HG03558 (cell line): ENCODE measurements around the gene GAS2L2.

ENCODE experiments used
- ATAC-seq: cut with Tn5 transposase; IDR thresholded peaks from one replicate; pipeline ENCODE4 v1.9.1; 2021; ENCODE audit warnings: moderate number of reproducible peaks; ENCODE audit not compliant: unreplicated experiment; ENCODE audit errors: extremely low read depth

Gene GAS2L2

DNA sequence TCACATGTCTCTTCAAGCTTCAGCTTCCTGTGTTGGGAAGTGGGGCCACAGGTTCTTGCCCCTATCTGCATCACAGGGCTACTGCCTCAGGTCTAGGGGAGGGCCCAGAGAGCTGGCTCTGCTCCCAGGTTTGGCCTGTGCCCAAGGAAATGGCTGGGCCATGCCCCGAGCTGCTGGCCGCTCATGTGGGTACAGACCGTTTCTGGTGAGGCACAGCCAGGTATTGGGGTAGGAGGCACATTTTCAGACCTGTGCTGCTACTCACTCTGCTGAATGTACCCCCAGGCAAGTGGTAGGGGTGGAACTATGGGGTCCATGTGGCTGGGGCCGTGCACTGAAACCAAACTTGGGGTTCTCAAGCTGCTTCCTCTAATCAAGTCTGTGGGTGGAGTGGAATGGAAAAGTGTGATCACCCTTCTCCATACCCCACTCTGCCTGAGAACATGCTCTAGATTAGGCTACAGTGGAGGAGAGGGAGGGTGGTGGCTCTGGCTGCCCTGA is 4.6 kb downstream of the GAS2L2 start:
- no peak for ATAC-seq

DNA sequence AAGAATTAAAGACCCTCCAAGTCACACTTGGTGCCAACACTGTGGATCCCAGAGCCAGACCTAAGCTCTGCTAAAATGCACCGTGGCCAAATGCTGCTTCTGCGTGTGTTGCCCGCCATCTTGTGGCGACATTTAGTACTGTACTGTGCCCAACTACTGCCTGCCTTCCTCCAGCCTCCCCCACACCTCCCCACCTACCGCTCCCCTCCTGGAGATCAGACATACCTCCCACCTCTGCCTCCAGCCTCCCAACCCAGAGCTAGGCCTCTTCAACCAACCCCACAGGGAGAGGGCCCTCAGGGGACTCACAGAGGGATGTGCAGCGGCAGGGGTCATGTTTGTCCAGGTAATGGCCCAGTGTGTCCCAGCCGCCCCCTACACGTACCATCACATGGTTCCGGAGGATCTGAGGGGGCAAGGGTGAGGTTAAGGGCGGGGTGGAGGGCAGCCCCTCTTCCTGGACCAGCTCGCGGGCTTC is 5.5 kb downstream of the GAS2L2 start:
- no peak for ATAC-seq

DNA sequence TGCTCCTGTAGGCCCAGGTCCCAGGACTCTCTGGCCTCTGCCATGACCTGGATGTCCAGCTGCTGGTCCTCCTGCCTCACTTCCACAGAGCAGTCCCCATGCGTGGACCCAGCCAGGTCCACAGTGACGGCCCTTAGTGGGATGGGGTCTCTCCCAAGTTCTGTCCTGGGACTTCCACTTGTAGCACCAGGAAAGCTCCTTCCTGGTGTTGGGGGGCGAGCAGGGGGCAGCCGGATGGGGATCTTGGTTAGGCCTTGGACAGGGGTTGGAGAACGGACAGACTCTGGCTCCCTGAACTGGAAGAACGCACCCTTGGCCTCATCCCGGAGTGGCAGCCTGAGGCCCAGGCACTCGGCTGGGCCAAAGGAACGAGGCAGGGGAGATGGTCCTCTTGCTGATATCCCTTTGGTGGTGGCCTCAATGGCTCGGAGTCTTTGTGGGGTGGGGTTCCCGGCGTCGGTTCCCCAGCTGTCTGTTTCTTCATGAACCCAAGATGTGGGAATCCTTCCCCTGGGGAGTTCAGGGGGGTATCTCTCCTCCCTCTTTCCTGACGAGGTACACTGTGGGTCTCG is 7.2 kb downstream of the GAS2L2 start:
- ATAC-seq = no peak

DNA sequence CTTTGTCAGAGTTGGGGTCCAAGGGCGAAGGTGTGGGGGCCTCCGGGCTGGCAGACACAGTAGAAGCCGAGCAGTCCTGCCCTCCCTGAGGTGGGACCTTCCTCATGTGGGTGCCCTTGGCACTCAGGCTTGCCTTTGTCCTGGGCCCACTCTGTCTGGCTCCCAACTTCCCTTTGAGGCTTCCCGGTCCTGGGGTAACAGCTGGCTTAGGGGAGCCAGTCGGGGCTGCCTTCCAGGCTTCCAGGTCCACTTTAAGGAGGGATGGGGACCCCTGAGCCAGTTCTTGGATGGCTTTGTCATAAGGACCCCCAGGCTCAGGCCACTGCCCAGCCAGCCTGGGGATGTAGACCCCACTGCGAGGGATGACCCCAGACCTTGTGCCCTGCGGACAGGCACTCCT is 7.8 kb downstream of the GAS2L2 start:
- no peak for ATAC-seq

DNA sequence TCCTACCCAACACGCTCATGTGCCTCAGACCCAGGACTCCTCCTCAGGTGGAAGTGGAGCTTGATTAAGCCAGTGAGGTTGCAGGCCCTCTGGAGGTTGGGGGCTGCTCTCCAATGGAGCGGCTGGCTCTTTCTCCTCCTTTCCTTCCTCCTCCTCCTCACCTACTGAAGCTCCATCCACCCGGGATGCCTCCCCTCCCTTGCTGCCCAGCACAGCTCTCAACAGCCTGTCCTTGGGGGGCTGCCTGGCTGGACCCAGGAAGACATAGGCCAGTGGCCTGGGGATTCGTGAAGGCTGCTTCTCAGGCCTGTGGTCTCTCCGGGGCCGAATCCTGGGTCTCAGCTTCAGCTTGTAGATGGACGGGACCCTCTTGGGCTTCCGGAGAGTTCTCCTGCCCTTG is 8.2 kb downstream of the GAS2L2 start:
- no peak for ATAC-seq

DNA sequence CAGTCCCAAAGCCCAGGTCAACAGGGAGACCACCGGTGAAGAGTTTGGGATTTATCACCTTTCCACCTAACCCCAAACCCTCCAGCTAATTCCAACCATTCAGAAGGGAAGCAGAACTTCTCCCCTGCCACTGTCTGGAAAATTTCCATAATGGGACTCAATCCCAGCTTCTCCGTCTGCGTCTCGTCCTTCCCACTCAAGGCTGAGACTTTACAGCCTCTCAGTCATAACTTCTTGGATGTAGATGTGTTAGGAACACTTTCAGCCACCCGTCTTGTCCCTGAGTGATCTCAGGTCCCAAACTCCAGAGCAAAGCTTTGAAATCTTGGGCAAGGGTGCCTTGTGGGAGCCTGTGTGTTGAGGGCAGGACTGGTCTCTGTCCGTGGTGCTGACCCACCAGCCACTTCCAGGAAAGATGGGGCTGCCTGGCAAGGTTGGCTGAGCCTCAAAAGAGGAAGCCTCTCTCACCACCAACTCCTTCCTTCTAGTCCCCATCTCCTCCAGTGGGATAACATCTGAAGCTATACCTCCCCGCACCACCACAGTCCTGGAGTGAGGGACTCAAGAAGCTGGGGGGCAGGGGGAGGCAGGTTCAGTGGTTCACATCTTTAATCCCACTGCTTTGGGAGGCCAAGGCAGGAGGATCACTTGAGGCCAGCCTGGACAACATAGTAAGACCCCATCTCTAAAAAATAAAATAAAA is 9.3 kb downstream of the GAS2L2 start:
- ATAC-seq = no peak

DNA sequence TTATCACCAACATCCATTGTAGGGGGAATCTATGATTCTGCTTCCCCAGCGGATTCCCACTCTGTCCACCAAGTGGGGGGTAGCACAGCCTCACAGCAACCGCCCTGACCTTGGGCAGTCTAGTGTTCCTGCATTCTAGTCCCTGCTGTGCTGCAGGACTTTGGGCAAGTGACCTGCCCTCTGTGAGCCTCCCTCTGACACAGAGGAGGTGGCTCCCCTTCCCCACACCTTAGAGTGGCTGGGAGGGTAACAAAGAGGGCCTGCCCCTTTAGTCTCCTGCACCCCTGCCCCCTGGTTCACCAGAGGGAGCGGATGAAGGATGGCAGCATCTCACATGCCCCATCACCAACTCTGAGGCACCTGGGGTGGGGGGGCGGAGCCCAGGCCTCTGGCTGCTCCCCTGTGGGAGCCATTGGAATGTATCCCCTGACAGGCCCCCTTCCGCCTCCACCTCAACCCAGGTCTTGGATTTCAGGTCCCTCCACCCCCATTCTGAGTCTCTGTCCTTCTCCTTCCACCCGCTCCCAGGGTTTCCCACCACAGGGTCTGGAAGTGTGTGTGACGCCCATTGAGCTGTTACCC is 10.1 kb downstream of the GAS2L2 start:
- no peak for ATAC-seq

DNA sequence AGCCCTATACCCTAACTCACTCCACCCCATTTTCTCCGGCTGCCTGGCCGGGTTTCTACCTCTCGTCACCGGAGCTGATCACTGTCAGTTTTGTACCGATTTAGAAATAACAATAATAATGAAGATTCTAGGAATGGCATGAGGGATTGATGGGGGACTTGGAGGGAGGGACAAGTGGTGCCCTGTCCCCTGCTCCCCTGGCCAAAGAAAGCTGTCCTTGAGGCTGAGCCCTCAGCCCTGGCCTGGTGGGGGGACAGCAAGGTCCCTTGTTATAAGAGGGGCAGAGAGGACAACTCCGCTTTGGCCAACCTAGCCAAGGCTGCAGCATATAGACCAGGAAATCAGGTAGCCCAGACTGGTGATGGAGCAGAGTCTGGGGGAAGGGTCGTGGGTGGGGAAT is 10.5 kb downstream of the GAS2L2 start:
- no peak for ATAC-seq

DNA sequence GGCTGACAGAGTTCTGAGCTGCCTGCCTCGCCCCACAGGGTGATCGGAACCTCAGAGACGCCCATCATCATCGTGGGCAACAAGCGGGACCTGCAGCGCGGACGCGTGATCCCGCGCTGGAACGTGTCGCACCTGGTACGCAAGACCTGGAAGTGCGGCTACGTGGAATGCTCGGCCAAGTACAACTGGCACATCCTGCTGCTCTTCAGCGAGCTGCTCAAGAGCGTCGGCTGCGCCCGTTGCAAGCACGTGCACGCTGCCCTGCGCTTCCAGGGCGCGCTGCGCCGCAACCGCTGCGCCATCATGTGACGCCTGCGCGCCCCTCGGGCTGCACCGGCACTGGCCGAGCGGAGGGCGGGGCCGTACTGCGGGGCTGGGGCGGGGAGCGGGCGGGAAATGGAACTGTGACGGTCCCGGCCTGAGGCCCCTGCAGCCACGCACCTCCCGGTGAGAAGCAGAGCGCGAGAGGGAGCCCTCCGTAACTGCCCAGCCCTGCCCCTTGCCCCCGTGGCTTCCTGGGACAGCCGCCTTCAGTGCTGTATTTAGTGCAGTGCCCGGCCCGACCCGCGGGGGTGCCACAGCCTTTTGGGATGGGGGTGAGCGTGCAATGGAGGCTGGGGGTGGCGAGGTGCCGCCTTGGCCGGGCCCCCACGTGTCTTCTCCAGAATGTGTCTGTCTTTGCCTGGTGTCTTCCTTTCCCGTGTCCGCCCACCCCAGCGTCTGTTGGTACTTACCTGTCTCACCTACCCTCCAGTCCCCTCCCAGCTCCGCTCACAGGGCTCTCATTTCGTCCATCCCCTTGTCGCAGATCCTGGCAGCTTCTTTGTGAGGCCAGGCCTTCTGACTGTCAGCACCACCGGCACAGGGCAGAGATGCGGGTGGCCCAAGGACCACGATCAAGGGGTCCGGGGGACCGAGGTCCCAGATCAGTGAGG is 11.8 kb downstream of the GAS2L2 start:
- no peak for ATAC-seq

DNA sequence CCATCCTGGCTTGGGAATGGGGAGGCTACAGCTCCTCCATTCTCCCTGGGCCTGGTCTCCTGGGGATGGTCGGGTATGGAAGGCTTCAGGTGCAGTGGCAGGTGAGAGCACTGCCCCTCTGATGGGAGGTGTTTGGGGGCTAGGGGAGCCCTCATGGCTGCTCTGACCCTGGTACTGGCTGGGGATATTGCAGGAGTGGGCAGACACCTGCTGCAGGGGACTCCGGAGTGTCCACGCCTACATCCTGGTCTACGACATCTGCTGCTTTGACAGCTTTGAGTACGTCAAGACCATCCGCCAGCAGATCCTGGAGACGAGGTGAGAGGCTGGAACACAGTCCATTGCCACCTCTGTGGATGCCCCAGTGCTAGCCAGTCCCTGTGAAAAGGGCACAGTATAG is 12.8 kb downstream of the GAS2L2 start:
- no peak for ATAC-seq

DNA sequence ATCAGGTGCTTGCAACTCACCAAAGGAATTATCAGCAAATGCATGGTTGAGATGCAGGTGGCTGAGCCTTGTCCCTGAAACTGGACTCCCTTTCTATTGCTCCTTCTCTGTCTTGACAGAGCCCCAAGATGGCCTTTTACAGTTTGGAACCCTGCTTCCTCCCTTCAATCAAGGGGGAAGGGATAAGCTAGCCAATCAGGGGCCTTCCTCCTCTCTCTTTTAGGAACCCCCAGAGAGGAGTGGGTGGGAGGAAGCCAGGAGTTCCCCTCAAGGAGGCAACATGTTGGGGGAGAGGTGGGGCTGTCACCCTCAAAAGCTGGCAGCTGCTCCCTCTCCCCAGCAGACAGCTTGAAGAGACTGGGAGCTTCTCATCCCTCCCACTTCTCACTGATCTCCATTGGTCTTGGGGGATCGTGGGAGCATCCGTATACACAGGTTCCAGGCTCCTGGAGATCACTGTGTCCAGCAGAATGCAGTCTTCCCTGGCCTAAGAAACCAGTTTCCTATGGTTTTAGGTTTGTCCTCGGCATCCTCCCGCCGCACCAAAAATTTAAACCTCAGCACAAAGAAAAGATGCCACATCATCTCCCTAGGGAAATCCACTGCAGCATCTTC is 14.4 kb downstream of the GAS2L2 start:
- no peak for ATAC-seq

DNA sequence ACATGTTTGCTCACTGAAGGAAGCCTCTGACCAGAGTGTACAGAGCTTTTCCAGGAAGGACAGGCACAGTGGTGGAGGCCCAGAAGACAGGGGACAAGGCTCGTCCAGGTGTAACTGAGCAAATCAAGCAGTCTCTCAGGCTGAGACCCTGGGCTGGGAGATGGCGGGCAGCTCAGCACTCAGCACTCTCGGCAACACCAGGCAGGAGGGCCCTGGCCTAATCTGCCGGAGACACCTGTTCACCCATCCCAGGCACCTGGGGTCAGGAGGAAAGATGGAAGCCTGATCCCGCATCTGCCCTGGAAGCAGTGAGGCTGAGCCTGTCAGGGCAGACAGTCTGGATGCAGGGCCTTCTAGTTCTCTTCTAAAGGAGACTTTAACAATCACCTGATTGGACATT is 16.8 kb downstream of the GAS2L2 start:
- ATAC-seq = no peak

DNA sequence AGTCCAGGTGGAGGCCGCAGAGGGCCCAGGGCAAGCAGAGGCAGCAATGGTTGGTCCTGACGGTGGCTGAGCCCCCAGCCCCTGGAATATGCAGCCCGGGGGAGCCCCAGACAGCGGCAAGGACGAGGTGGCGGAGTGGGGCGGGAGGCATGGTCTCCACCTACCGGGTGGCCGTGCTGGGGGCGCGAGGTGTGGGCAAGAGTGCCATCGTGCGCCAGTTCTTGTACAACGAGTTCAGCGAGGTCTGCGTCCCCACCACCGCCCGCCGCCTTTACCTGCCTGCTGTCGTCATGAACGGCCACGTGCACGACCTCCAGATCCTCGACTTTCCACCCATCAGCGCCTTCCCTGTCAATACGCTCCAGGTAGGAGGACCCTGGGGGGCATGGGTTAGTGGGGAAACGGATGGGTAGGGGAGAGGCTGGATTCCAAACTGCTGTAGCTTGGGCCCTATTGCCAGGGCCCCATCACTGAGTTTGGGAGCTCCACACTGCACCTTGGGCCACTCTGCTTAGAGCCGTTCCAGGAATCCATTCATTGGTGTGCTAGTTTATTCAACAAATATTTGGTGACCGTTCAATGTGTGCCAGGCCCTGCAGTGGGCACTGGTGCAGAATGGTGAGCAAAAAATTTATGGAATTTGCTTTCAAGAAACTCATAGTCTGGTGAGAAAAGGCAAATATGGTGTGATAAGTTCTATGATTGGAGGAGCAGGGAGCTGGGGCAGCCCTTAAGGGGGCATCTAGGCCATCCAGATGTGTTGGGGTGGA is 17.8 kb downstream of the GAS2L2 start:
- no peak for ATAC-seq

DNA sequence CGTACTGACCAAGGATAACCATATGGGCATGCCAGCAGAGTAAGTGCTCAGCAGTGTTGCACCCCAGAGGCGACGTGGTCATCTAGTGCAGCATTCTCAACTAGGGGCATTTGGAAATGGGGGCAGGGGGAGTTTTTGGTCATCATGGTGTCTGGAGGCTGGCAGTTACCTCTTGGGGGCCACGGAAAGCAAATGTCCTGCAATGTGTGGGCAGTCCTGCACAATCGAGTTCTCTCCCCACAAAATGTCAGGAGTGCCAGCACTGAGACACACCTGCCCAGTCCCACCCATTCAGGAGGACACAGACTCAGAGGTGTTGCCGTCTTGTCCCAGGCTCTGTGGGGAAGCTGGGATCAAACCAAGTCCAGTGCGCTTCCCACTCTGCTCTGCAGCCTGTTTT is 18.6 kb downstream of the GAS2L2 start:
- no peak for ATAC-seq

DNA sequence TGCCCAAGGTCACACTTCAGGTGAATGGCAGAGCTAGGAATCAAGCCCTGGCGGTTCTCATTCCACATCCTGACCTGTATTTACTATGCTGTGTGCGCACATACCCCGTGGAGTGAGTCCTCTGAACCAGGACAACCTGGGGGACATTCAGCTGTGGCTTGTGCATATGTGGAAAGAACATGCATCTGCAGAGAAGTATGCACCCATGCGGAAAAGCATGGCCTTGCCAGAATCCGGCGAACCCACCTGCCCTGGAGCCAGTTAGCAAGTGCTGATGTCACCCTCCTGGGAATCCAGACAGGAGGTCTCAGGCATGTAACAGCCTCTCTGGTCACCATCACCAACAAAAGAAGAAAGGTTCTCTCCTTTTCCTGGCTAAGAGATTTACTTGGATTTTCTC is 19.7 kb downstream of the GAS2L2 start:
- no peak for ATAC-seq

DNA sequence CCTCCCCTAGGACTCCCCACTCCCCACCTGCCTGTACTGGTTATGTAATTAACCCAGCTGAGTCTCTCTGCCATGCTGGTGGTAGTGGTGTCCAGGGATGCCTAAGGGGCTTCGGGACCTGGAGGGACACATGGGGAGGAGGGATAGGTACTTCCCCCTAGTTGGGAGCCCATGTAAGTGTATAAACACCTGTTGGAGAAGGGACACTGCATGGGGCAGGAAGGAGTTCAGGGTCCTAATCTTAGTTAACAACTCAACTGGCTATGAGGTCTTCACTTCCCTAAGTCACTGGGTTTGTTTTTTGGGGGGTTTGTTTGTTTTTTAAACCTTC is 20.3 kb downstream of the GAS2L2 start:
- no peak for ATAC-seq

DNA sequence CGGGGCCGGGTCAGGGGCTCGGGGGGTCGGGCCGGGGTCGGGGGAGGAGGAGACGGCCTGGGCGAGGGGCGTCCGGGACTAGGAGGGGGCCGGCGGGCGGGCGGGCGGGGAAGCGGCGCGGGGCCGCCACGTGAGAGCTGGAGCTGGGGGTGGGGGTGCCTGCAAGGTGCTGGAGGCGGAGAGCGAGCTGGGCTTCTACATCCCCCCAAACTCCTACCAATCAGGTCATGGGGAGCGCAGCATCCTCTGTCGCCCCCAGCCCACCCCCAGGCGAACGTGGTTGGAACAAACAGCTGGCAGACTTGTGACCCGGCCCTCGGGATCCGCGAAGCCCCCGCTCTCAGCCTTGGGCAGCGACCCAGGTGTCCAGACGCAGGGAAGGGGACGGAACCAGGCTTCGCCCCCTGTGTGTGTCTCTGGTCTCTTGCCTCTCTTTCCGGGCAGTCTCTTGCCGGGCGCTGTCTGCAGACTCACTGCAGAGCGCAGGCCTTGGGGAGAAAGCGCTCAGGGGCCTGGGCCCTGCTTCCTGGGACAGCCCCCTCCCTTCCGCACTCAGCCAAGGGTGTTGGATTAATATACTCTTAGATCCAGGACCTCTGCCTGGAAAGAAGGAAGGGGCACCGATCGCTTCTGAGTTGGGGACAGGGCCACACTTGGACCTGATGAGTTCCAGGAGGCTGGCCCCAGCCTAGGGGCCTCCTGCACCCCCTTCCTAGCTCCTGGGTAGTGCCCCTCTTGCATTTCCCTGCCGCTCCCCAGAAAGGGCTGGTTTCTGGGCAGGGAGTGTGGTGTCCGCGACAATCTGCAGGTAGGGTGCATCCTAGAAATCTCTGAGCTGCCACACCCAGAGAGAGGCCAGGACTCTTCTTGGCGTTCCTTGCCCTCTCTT is 20.9 kb downstream of the GAS2L2 start:
- ATAC-seq = no peak

DNA sequence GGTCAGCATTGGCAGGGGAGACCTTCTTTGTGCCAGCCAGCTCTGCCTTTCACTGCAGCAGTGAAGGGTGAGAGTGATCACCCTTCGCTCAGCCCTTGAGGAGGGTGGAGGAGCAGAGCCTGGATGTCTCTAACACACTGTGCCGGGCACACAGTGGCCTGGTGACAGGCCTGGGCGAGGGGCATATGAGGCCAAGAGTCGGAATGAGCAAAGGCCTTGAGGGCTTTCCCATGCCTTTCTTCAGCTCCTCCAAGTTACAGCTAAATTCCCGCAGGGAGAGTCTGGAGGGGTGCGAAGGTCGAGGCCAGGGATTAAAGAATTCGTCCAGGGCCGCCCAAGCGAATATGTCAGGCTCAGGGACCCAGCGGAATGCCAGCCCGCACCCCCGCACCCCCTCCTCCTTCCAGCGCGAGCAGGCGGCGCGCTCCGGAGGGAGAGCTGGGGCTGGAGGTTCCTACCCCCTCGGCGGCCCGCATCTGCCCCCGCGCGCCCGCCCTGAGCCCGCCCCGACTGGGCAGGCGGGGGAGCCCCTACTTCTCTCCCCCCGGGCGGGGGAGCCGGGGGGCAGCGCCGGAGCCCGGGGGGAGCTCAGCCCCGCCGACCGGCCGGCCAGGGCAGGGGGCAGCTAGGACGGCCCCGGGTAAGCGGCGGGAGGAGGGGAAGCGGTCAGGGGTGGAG is 21.7 kb downstream of the GAS2L2 start, which contains the start of gene RASL10B:
Gene RASL10B, plus strand, starts transcription at position 401 of the 678 bp plus-strand sequence. CDS start 3,546 bp downstream, outside the sequence.
- no peak for ATAC-seq
